MG63 (cell line): ENCODE data around the gene IMMT. TPM values are rescaled to one million over a fixed set of nuclear protein-coding genes. Genes with fewer than 3 reads are reported as not detected.
"Not testable (repeated sequence)": the region's sequence is repeated elsewhere in the genome, so short reads cannot be mapped to it uniquely, and the experiment has no call there.

Source experiments
- DNase-seq: peaks from one replicate; pipeline ENCODE4 v3.0.0-alpha.2; 2020
- H3K27me3 ChIP-seq: fragments of 250-450 bp; sonication (Bioruptor Pico); 2 replicates; pipeline ENCODE4 v1.5.1; 2020; ENCODE audit warnings: mild to moderate bottlenecking, moderate library complexity
- H3K36me3 ChIP-seq: fragments of 250-450 bp; sonication (Bioruptor Pico); 2 replicates; pipeline ENCODE4 v1.5.1; 2020; ENCODE audit warnings: mild to moderate bottlenecking, moderate library complexity
- H3K4me3 ChIP-seq: fragments of 250-450 bp; sonication (Bioruptor Pico); 2 replicates; pipeline ENCODE4 v1.5.1; 2020; ENCODE audit warnings: mild to moderate bottlenecking, moderate library complexity
- H3K9me3 ChIP-seq: fragments of 250-450 bp; sonication (Bioruptor Pico); 2 replicates; pipeline ENCODE4 v1.5.1; 2020; ENCODE audit warnings: mild to moderate bottlenecking, moderate library complexity
- total RNA-seq: library from RNA; depleted of rRNA; stranded (reverse); fragments of >200 nt; shearing (Covaris generic); gene quantifications from 2 replicates; pipeline ENCODE4 v1.2.3, GENCODE V29; 2014; ENCODE audit warnings: low replicate concordance

The IMMT gene
- total RNA-seq, 1 experiment from 2014 or later = 57.5 TPM

- Histone ChIP-seq H3K4me3 (no peak overlapping the region), H3K27me3 (no peaks in the 10 kb centered on the region), H3K36me3 (peaks cover 35% of the 10 kb centered on the region), H3K9me3 (no peaks in the 10 kb centered on the region)
- DNase-seq = no peak
Observed at GRCh38 chr2:86213699-86214502, 18.6 kb upstream of the IMMT start.

DNA sequence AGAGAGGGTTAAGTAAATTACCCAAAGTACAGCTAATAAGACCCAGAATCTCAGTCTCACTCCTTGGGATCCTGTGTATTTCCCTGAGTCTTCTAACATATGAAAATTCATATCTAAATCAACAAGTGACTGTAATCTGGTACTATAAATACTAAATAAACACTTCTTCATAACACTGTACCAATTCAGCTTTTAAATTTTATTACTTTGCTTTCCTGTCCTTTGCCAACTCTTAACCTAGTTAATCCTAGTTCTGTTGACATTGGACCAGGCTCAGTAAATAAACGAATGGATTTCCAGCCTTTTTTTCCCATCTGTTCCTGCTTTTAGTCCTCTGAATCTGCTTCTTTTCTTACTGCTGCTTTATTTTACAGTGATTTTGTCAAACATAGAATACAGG, 17.8 kb upstream of the IMMT start:
- H3K9me3 ChIP-seq = no peaks in the 10 kb centered on the region
- peaks cover 41% of the 10 kb centered on the region for H3K36me3 ChIP-seq
- H3K4me3 ChIP-seq = no peak overlapping the region
- no peaks in the 10 kb centered on the region for H3K27me3 ChIP-seq
- no peak for DNase-seq

DNA sequence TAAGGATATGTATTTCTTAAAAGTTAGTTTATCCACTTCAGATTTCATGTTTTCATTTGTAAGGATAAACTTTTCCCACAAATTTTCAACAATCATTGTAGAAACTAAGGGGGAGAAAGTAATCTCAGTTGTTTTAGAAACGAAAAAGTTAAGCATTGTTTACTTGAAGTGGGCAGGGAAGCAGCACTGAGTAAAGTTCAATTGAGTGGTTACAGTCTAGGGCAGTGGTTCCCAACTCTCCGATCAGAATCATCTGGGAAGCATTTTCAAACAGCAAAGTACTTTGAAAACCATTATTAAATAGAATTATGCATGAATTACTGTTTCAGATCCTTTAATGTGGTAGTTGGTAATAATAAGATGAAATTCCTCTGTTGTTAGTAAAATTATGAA, 16.5 kb upstream of the IMMT start:
- no peaks in the 10 kb centered on the region for H3K27me3 ChIP-seq
- H3K36me3 ChIP-seq = peaks cover 45% of the 10 kb centered on the region
- no peak for DNase-seq
- no peaks in the 10 kb centered on the region for H3K9me3 ChIP-seq
- no peak overlapping the region for H3K4me3 ChIP-seq

- no peak for DNase-seq
- H3K27me3 ChIP-seq = no peaks in the 10 kb centered on the region
- no peak overlapping the region for H3K4me3 ChIP-seq
- peaks cover 50% of the 10 kb centered on the region for H3K36me3 ChIP-seq
- H3K9me3 ChIP-seq = no peaks in the 10 kb centered on the region
Observed at GRCh38 chr2:86211033-86211795, 16.0 kb upstream of the IMMT start.

- no peaks in the 10 kb centered on the region for H3K9me3 ChIP-seq
- no peak overlapping the region for H3K4me3 ChIP-seq
- H3K27me3 ChIP-seq = no peaks in the 10 kb centered on the region
- no peak for DNase-seq
- peaks cover 23% of the 10 kb centered on the region for H3K36me3 ChIP-seq
Observed at GRCh38 chr2:86204458-86204857, 9.2 kb upstream of the IMMT start.

DNA sequence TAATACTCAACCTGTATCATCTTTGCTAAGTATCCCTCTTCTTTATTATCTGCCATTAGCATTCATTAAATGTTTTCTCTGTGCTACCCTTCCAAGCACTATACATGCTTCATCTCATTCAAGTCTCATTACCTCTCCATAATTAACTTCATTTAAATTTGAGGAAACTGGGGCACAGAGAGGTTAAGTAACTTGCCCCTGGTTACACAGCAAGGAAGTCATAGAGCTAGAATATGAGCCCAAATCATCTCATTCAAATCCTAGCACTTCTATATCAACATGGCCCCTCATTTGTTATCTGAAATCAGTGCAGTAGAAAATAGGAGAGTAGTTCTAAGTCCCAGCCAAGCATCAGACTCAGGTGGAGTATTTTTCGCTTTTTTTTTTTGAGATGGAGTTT, 8.4 kb upstream of the IMMT start:
- no peak for DNase-seq
- Histone ChIP-seq H3K4me3 (no peak overlapping the region), H3K36me3 (peaks cover 16% of the 10 kb centered on the region), H3K9me3 (no peaks in the 10 kb centered on the region), H3K27me3 (no peaks in the 10 kb centered on the region)

DNA sequence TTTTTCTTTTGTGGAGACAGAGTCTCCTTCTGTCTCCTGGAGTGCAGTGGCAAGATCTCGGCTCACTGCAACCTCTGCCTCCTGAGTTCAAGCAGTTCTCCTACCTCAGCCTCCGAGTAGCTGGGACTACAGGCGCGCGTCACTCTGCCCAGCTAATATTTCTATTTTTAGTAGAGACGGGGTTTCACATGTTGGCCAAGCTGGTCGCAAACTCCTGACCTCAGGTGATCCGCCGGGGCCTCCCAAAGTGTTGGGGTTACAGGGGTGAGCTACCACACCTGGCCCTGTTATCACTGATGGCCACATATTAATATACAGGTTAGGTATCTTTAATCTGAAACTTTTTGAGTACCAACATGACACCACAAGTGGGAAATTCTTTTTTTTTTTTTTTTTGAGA, 7.4 kb upstream of the IMMT start:
- peaks cover 10% of the 10 kb centered on the region for H3K36me3 ChIP-seq
- H3K9me3 ChIP-seq = no peaks in the 10 kb centered on the region
- no peak overlapping the region for H3K4me3 ChIP-seq
- no peaks in the 10 kb centered on the region for H3K27me3 ChIP-seq
- no peak for DNase-seq

GRCh38 chr2:86202336-86202692, 7.1 kb upstream of the IMMT start:
- H3K9me3 ChIP-seq = no peaks in the 10 kb centered on the region
- no peak for DNase-seq
- no peak overlapping the region for H3K4me3 ChIP-seq
- H3K27me3 ChIP-seq = no peaks in the 10 kb centered on the region
- H3K36me3 ChIP-seq = peaks cover 8% of the 10 kb centered on the region

DNA sequence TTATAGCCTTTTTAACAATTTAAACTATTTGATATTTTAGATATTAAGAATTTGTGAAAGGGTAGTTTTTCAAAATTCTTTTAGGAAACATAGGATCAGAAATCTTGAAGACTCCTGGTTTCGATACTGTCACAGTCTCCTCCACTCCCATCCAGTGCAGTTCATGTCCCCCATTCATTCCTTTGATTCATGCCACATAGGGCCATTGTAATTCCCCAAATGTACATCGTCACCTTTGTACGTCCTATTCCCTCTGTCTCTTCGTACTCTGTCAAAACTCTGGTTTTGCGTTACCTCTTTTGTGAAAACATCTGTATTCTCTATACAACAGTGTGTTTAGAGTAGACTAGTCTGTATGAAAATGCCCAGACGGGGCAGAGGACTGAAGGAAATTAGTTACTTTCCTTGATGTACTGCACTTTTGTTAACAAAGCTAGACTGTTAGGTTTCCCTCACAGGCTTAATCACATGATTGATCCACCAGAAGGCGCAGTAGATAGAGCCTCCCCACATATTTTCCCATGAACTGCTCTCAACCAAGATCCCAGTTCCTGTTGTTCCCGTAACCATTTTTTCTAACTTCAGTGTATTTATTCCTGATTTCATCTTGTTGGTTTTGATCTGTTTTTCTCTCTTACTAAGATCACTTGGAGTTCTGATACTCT, 6.5 kb upstream of the IMMT start:
- Histone ChIP-seq H3K9me3 (no peaks in the 10 kb centered on the region), H3K27me3 (no peaks in the 10 kb centered on the region), H3K36me3 (peaks cover 8% of the 10 kb centered on the region), H3K4me3 (no peak overlapping the region)
- no peak for DNase-seq

DNA sequence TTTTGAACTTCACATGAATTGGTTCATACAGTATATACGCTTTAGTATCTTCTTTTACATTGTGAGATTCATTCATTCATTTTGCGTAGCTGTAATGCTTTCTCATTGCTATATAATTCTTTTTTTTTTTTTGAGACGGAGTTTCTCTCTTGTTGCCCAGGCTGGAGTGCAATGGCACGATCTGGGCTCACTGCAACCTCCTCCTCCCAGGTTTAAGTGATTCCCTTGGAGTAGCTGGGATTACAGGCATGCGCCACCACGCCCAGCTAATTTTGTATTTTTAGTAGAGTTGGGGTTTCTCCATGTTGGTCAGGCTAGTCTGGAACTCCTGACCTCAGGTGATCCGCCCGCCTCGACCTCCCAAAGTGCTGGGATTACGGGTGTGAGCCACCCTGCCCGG, 5.3 kb upstream of the IMMT start:
- peak overlapping the region; percentile 62 for H3K4me3 ChIP-seq
- not testable (repeated sequence) for DNase-seq, H3K36me3 ChIP-seq, H3K9me3 ChIP-seq, H3K27me3 ChIP-seq

GRCh38 chr2:86199834-86200177, 4.5 kb upstream of the IMMT start:
- H3K36me3 ChIP-seq = peaks cover 2% of the 10 kb centered on the region; the same call in 1 of the 2 replicates
- DNase-seq = no peak
- H3K9me3 ChIP-seq = no peaks in the 10 kb centered on the region
- H3K27me3 ChIP-seq = no peaks in the 10 kb centered on the region
- peak overlapping the region; percentile 62 for H3K4me3 ChIP-seq

DNA sequence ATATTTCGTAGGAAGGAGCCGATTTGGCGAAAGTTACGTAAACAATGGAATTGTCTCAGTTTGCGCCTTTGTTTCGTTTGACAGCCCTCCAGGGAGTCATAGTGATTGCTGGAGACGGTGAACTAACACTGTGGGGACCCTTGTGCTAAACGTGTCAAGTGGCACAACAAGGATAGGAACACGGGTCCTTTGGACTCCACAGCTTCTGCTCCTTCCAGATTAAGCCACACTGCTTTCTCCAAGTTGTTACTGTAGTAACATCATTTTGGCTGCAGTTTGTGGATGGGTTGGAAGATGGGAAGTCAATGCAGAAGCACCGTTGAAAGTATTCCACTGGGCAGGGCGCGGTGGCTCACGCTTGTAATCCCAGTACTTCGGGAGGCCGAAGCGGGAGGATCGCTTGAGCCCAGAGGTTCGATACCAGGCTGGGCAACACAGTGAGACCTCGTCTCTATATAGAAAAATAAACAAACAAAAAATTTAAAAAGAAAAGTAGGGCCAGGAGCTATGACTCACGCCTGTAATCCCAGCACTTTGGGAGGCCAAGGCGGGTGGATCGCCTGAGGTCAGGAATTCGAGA, 636 bp upstream of the IMMT start:
- H3K36me3 ChIP-seq = peaks cover 17% of the 10 kb centered on the region
- peak; percentile 45 for DNase-seq
- H3K27me3 ChIP-seq = no peaks in the 10 kb centered on the region
- no peaks in the 10 kb centered on the region for H3K9me3 ChIP-seq
- H3K4me3 ChIP-seq = peak overlapping the region; percentile 96

GRCh38 chr2:86194751-86195054, 559 bp downstream of the IMMT start:
- Histone ChIP-seq H3K4me3 (peak overlapping the region; percentile 96), H3K27me3 (no peaks in the 10 kb centered on the region), H3K9me3 (no peaks in the 10 kb centered on the region), H3K36me3 (peaks cover 28% of the 10 kb centered on the region)
- no peak for DNase-seq

- H3K4me3 ChIP-seq = peak overlapping the region; percentile 96
- H3K27me3 ChIP-seq = no peaks in the 10 kb centered on the region
- H3K9me3 ChIP-seq = no peaks in the 10 kb centered on the region
- peaks cover 33% of the 10 kb centered on the region for H3K36me3 ChIP-seq
- no peak for DNase-seq
Observed at GRCh38 chr2:86193901-86194567, 1.2 kb downstream of the IMMT start.

- no peaks in the 10 kb centered on the region for H3K27me3 ChIP-seq
Observed at GRCh38 chr2:86189782-86190416, 5.4 kb downstream of the IMMT start.

DNA sequence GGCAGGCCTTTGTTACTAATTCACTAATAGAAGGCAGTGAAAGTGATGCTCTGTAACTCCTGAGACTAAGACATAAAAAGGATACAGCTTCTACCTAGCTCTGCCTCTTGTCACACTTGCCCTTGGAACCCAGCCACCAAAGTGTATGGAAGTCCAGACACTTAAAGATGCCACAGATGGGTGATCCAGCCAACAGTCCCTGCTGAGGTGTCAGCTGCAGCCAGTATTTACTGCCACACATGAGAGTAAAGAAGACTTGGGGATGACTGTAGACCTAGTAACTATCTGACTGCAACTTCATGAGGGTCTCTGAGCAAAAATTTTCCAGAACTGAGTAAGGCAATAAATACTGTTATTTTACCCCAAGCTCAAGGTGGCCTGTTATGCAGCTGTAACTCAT, 8.8 kb downstream of the IMMT start:
- Histone ChIP-seq H3K4me3 (no peak overlapping the region), H3K9me3 (no peaks in the 10 kb centered on the region), H3K27me3 (no peaks in the 10 kb centered on the region), H3K36me3 (peaks cover 43% of the 10 kb centered on the region)
- no peak for DNase-seq

More at GRCh38 chr2:86189782-86190416, 5.4 kb downstream of the IMMT start:
- Histone ChIP-seq H3K4me3 (no peak overlapping the region), H3K9me3 (no peaks in the 10 kb centered on the region), H3K36me3 (peaks cover 54% of the 10 kb centered on the region)
- DNase-seq = no peak
